Measurements from ENCODE around the gene WNT11. TPM values are rescaled to one million over a fixed set of nuclear protein-coding genes. Genes with fewer than 3 reads are reported as not detected.

Gene WNT11
- total RNA-seq, 1 experiment from 2014 or later = 17.4 TPM

DNA sequence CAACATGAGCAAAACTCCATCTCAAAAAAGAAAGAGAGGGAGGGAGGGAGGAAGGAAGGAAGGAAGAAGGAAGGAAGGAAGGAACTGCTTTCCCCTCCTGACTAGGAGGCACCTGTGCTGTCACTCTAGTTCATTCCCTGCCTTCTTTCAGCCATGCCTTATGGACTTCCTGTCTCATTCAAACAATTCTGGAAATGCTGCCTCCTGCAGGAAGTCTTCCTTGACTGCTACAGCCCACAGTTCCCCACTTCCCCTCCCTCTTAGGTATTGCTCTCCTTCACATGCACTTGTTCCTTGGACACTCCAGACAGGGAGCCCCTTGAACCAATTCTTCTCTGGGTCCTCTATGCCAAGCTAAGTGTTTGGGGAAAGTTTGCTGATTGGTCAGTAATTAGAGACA lies 31.6 kb upstream of the WNT11 start:
- no peak for DNase-seq (ENCODE audit: low read depth)

- no peak for DNase-seq (ENCODE audit: low read depth)
Observed at GRCh38 chr11:76237000-76237649, 30.8 kb upstream of the WNT11 start.

GRCh38 chr11:76236092-76236999 lies 30.0 kb upstream of the WNT11 start:
- peak; percentile 61 for DNase-seq (ENCODE audit: low read depth)

DNA sequence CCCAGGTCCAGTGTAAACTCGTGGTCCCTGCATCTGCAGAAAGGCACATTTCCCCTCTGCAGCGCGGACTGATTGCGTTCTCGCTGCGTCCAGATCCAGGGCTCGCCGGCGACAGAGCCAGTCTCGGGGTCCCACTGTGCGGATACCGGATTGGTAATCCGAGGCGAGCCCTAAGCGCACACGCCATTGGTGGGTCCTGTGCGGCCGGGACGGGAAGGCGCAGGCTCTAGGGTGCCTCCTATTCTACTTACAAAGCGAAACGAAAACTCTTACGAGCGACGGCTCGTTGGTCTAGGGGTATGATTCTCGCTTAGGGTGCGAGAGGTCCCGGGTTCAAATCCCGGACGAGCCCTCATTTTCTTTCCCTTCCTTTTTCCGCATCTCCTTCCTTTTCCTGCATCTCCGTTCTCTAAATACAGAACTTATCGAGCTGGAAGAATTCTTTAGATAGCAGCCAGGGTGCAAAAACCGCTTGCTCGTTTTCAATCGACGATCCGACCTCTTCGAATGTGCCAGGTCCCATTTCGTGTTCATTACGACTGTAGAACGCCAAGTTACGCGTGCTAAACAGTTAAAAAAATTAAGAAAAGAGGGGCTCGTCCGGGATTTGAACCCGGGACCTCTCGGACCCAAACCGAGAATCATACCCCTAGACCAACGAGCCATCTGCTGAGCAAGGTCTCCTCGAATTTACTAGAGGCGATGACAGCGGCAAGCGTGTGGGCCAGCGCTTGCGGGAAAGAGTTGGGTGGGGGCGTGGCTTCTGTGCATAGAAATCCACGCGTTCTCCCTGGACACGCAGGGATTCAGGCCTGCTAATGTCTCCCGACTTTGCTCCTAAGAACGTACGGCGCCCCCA lies 29.2 kb upstream of the WNT11 start:
- peak; percentile 87 for DNase-seq (ENCODE audit: low read depth)

- peak; percentile 79 for DNase-seq (ENCODE audit: low read depth)
Observed at GRCh38 chr11:76234416-76235232, 28.3 kb upstream of the WNT11 start.

DNA sequence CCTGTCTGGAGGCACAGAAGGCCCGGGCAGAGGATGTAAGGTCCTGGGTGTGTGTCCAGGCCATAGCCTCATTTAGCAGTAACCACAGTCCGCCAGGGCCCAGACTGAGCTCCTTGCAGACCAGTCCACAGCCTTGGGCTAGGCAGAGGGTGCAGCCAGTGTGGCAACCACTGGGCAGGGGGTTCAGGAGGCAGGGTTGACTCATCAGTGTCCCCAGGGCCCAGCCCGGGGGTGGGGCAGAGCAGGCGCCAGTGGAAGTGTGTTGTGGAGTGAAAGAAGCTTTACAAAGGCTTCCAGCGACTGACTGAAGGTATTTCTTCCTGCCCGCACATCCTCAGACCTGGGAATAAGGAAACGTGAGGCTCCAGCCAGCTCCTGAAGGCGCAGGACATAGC lies 27.7 kb upstream of the WNT11 start:
- DNase-seq (ENCODE audit: low read depth) = peak; percentile 93

- DNase-seq (ENCODE audit: low read depth) = peak; percentile 67
Observed at GRCh38 chr11:76233196-76233921, 27.1 kb upstream of the WNT11 start.

DNA sequence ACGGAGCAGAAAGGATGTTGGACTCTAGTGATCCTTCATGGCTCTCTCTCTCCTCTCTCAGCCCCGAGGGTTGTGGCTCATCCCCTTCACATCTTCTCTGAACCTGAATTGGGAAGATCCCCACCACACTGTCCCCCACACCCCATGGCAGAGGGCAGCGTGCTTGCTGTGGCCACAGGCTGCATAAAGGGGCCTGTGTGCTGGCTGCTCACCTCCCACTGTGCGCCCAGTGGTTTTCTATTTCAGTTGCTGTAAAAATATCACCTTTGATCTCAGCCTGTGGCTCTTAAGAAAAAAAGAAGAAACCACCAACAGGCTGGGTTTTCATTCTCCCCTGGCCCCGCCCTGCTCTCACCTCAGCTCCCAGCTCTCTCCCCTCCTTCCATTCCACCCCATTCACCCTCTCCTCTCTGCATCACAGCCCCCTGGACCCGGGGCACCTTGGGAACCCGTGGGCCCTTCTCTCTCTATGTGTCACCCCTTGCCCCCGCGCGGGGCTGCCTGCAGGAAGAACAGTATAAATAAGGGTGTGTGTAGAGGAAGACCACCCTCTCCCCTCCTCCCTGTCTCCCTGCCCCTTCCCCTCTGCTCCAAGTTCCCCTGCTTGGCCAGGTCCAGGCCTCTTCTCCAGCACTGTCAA lies 25.8 kb upstream of the WNT11 start:
- peak; percentile 32 for DNase-seq (ENCODE audit: low read depth)

- no peak for DNase-seq (ENCODE audit: low read depth)
Observed at GRCh38 chr11:76231121-76231738, 24.9 kb upstream of the WNT11 start.

GRCh38 chr11:76230392-76230791 lies 24.1 kb upstream of the WNT11 start:
- no peak for DNase-seq (ENCODE audit: low read depth)

DNA sequence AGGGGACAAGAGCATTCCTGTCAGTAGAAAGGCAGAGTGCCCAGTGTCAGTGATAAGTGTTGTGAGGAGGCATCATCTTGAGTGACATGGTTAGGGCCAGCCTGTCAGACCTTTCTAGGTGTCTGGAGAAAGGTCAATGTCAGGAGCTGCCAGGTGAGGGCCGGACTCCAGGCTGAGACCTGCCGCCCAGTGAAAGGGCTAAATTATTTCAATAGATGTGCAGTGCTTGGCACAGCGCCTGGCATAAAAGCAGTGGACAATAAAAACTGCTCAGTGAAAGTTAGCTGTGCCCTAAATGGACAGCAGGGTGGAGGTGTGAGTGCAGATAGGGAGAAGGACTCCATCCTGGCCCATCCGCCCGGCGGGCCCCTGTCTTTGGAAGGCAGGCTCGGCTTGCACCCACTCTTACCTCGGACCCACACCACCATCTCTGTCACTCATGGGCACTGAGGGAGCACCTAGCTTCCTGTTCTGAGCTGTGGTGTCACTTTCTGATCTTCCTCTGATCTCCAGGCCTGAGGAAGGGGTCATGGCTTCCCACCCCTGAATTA lies 23.5 kb upstream of the WNT11 start:
- no peak for DNase-seq (ENCODE audit: low read depth)

- no peak for DNase-seq (ENCODE audit: low read depth)
Observed at GRCh38 chr11:76228875-76229149, 22.5 kb upstream of the WNT11 start.

- DNase-seq (ENCODE audit: low read depth) = no peak
Observed at GRCh38 chr11:76228071-76228874, 22.0 kb upstream of the WNT11 start.

DNA sequence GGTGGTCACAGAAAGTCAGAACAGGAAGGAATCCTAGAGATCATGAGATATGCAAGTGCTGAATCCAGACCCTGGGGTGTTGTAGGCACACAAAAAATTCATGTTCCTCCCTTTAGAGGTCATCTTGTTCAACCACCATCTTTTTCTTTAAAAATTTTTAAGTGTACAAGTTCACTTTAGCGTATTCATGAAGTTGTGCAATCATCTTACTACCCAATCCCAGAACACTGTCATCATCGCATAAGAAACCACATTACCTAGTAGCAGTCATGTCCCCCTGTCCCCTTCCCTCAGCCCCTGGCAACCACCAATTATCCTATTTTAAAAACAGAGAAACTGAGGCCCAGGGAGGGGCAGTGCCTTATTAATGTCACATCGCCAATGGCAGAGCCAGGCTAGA lies 20.3 kb upstream of the WNT11 start:
- no peak for DNase-seq (ENCODE audit: low read depth)

DNA sequence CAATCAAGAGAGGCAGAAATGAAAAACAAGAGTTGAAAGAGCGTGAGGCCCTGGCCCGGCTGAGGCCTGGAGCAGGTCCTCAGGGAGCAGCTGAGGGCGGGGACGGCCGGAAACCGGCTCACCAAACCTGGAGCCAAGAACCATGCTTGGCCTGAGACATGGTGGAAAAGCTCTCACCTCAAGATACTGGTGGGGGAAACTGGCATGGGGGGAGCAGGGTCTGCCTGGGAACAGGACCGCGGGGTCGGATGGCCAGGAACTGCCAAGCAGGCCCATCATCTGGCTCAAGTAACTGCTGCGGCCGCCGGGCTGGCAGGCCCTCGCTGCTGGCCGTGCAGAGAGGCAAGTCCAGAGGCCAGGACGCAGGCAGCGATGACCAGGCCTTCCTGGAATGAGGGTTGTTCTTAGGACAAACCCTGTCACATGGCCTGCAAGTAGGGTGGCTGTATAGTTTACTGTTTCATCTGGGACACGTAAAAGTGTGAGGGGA lies 18.9 kb upstream of the WNT11 start:
- DNase-seq (ENCODE audit: low read depth) = no peak

- no peak for DNase-seq (ENCODE audit: low read depth)
Observed at GRCh38 chr11:76224461-76225121, 18.3 kb upstream of the WNT11 start.

GRCh38 chr11:76221365-76221764 lies 15.1 kb upstream of the WNT11 start:
- DNase-seq (ENCODE audit: low read depth) = no peak

- DNase-seq (ENCODE audit: low read depth) = no peak
Observed at GRCh38 chr11:76219243-76219642, 12.9 kb upstream of the WNT11 start.

All from RPMI7951 (cell line).